HepG2 (cell line): ENCODE data around the gene NKX6-1.

Source experiments
- CEBPB ChIP-seq: IDR thresholded peaks from 2 replicates; pipeline ENCODE4 v1.6.1; 2011; ENCODE audit warnings: low read depth, low read length, improper control_type of control experiment, borderline replicate concordance
- YY1 ChIP-seq: IDR thresholded peaks from 2 replicates; pipeline ENCODE4 v1.6.1; 2011; ENCODE audit warnings: low read length, low read depth, moderate library complexity, mild to moderate bottlenecking; ENCODE audit not compliant: insufficient read depth, insufficient replicate concordance
- ZNF644 ChIP-seq: IDR thresholded peaks from 2 replicates; pipeline ENCODE4 v1.6.1; 2016; ENCODE audit warnings: low read depth
- TF ChIP-seq, protein P1 (sequence below): sonication (generic); formaldehyde crosslinking; IDR thresholded peaks from 2 replicates; pipeline ENCODE4 v1.5.0; 2020; ENCODE audit warnings: mild to moderate bottlenecking, missing genetic modification reagents, moderate library complexity

DNA sequence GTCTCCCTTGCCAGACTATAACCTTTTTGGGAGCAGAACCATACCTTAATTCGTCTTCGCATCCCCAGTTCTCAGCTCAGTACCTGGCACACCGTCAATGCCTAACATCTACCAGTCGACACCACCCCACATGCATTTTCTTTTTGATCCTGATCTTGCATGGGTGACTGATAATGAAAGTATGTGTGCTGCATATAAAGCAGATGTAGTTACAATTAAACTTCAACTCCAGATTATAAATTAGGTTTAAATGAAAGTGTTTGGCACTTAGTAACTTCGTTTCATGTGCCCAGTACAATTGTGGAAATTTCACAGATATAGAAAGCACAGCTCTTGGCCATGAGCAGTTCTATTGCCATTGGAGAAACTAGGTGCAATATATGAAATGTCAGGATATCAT, 8.8 kb upstream of the NKX6-1 start:
- no peak for TF ChIP-seq ZNF644 (CRISPR knock-in tag)
- TF ChIP-seq, protein P1, sequence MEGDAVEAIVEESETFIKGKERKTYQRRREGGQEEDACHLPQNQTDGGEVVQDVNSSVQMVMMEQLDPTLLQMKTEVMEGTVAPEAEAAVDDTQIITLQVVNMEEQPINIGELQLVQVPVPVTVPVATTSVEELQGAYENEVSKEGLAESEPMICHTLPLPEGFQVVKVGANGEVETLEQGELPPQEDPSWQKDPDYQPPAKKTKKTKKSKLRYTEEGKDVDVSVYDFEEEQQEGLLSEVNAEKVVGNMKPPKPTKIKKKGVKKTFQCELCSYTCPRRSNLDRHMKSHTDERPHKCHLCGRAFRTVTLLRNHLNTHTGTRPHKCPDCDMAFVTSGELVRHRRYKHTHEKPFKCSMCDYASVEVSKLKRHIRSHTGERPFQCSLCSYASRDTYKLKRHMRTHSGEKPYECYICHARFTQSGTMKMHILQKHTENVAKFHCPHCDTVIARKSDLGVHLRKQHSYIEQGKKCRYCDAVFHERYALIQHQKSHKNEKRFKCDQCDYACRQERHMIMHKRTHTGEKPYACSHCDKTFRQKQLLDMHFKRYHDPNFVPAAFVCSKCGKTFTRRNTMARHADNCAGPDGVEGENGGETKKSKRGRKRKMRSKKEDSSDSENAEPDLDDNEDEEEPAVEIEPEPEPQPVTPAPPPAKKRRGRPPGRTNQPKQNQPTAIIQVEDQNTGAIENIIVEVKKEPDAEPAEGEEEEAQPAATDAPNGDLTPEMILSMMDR = no peak
- TF ChIP-seq CEBPB = no peak
- TF ChIP-seq YY1 = no peak
